LoVo (cell line): Measurements from ENCODE around the gene ECT2L.
"Not testable (repeated sequence)": the region's sequence is repeated elsewhere in the genome, so short reads cannot be mapped to it uniquely, and the experiment has no call there.

ENCODE experiments used
- DNase-seq: peaks from one replicate; pipeline ENCODE4 v3.0.0-alpha.2; 2016; ENCODE audit warnings: low spot score

The ECT2L gene

GRCh38 chr6:138931660-138932059 lies 135.8 kb downstream of the ECT2L start:
- DNase-seq = no peak

GRCh38 chr6:138936873-138937272 lies 141.0 kb downstream of the ECT2L start:
- not testable (repeated sequence) for DNase-seq

- DNase-seq = no peak
Observed at GRCh38 chr6:138943089-138943625, 147.3 kb downstream of the ECT2L start.

GRCh38 chr6:138944412-138944811 lies 148.5 kb downstream of the ECT2L start:
- peak; percentile 10 for DNase-seq

GRCh38 chr6:138945354-138945753 lies 149.5 kb downstream of the ECT2L start:
- no peak for DNase-seq

GRCh38 chr6:138948004-138948403 lies 152.1 kb downstream of the ECT2L start:
- no peak for DNase-seq

- no peak for DNase-seq
Observed at GRCh38 chr6:138948546-138949179, 152.8 kb downstream of the ECT2L start.

GRCh38 chr6:138953451-138953850 lies 157.6 kb downstream of the ECT2L start:
- DNase-seq = no peak
